DMS 273 (cell line): ENCODE results near the gene FCHSD2.
"Not testable (repeated sequence)": the region's sequence is repeated elsewhere in the genome, so short reads cannot be mapped to it uniquely, and the experiment has no call there.

Source experiments
- DNase-seq: peaks from one replicate; lab custom pipeline; 2025; ENCODE audit not compliant: unreplicated experiment; lab: John Stamatoyannopoulos, UW

Gene FCHSD2

GRCh38 chr11:73152086-73152853 is 10.2 kb upstream of the FCHSD2 start:
- no peak for DNase-seq

DNA sequence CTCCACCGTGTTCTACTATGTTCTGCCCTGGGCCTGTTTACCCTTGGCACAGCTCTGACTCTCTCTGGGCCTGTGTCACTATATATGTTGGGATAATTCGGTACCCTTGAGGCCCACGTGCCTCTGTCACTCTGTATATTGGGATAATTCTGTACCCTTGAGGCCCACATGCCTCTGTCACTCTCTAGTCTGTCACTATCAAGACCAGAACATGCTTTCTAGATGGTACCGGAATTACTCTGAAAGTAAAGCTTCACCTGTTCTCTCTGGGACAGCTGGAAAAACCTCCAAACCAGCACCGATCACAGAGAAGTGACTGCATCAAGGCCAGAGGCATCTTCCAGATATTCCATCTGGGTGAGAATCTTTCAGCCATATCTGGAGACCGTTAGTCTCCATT is 9.3 kb upstream of the FCHSD2 start:
- no peak for DNase-seq

DNA sequence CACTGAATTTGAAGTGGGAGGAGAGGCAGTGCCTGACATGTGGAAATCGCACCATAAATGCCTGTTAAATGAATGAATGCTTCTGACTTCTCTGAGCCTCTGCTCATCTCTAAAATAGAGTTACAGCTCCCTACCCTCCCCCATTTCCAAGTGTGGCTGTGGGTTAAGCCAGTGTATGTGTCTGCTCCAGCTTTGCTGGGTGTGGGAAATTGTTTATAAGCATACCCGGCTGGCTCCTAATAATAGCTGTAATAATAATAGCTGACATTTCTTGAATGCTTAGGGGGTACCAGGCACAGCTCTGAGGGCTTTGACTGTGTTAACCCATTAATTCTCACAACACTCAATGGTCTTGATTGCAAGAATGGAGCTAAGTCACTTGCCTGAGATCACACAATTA is 7.0 kb upstream of the FCHSD2 start:
- no peak for DNase-seq

DNA sequence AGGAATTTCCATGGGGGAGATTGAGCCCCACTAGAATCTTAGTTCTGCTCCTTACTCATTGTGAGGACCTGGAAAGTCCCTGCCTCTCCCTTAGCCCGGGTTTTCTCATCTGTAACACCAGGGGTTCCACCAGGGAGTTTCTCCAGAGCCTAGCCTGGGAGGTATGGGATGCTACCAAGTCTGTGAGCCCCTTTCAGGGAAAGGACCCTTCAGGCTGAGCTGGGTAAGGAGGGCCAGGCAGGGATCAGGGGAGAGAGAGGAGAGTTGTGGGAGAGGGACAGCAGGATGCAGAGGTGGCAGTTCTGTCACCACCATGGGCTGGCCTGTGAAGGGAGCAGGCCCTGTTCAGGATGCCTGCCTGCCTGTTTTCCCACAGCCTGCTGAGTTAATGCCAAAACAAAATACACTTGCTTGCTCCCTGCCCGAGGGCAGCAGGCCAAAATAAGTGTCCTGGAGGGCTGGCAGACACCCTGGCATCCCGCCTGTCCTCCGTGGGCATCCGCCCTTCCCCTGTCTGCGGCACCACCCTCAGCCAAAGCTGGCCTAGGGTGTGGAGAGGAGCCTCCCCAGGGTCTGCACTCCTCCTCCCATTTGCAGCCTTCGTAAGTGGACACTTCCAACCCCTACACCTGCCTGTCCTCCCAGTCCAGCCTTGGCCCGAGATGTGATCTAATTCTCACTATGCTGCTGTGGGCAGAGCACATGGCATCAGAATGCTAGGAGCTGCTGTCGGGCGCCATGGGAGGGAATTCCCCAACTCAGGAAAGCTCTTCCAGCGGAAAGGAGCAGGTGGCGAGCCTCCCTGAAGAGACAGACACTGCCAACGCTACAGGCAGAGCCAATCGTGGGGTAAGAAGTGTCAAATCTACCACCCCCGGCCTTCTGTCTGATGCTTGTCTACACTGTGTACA is 5.9 kb upstream of the FCHSD2 start:
- peak; percentile 82 for DNase-seq

GRCh38 chr11:73145986-73146575 is 4.0 kb upstream of the FCHSD2 start:
- peak; percentile 20 for DNase-seq

GRCh38 chr11:73143126-73143838 is 1.2 kb upstream of the FCHSD2 start:
- DNase-seq = no peak

DNA sequence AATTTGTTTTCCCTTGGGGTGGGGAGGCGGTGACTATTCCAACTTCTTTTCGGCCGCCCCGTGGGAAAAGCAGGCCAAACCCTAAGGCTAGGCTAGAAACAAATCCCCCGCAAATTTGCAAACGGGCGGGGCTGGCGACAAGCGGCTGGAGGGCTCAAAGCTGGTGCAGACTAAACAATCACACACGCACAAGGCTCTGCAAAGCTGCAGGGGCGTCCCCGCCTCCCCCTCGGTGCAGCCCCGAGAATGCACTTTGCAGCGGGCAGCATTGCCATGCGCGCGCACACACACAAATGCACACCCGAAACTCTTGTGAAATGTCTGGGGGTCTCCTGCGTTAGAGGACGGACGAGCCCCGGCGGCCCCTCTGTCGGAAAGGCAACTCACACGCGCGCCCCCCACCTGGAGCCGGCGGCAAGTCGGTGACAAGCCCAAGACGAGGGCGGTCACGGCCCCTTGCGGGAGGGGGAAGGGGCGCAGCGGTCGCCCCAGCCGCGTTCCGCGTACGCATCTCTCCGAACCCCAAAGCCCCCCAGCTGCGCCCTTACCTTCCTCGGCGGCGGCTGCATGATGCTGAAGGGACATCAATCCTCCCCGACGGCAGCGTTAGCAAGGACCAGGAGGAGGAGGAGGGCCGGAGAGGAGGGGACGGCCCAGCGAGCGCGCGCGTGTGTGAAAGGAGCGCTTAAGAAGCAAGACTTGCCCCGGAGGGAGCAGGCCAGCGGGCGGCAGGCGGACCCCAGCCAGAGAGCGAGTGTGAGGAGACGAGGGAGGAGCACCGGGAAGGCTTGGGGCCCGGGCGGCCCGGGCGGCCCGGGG is 600 bp downstream of the FCHSD2 start:
- DNase-seq = peak; percentile 84

- DNase-seq = no peak
Observed at GRCh38 chr11:73141031-73141308, 1.1 kb downstream of the FCHSD2 start.

DNA sequence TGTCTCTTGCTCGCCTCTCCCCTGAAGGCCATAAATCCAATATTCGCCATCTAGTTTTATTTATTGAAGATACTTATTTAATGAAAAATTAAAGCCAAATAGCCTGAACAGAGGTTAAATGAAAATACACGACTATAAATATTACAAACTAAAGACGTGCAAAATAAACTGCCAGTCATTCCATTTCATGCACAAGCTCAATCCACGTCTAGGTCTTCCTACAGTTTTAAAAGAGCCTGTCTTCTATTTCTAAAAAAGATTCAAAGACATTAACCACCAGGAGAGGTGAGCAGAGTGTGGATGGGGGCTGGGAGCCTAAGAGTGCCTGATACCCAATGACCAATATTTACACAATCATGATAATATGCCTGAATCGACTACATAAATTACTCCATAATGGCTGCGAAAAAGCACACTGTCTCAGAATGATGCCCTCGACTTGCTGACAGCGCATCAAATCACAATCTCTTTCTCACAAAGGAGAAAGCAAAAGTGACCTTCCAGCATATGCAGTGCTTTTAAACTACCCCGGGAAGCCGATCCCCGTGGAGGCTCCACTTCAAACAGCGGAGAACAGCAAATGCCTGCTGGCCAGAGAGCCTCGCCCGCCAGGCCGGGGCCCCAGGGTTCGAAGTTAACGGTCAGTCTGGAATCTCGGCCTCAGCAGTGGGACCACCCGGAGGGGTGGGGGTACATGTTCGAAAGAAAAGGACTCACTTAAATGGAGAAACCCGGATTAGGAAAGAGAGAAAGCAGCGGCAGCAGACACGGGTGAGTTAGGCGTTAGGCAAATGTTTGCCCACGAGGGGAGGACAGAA is 1.7 kb downstream of the FCHSD2 start:
- DNase-seq = peak; percentile 41

DNA sequence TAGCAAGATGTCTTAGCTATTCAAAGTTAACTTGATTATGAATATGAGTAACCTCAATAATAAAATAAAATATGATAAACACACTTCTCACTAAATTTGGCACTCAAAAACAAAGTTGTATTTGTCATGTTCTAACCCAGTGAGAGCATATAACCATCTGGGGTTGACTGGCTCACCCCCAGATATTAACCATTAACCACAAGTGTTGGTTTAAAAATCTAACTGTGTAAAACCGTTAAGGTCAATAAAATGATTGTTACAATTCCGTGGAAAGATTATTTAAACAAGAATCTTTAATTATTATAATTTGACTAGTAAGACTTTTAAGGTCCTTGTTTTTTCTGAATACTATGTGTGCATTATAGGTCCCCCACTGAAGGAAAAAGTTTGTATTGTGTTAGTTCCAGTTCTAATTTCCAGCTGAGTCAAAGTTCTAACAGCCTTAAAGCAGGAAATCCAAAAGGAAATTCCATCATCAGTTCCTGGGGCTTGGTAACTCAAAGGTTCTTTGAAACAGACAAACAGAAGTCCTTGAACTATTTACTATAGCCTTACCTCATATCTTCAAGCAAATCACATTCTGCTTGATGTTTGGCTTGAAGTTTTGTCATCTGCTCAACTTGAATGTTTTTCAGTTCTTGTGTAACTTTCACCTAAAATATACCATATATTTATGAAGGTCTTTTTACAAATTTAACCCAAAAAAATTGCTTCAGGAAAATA is 2.5 kb downstream of the FCHSD2 start:
- no peak for DNase-seq

DNA sequence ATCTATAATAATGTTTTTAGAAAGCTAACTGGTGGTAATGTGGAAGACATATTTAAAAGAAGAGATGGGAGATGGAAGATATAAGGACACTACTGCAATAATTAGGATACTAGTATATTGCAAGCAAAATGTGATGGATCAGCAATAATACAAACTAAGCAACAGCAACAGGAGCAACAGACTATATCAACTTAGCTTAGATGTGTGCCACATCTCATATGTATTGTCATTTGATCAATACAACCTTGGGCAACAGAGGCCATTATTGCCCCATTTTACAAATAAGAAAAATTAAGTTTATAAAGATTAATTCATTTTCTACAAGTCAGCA is 4.2 kb downstream of the FCHSD2 start:
- no peak for DNase-seq

- no peak for DNase-seq
Observed at GRCh38 chr11:73137262-73137943, 4.7 kb downstream of the FCHSD2 start.

GRCh38 chr11:73136722-73137121 is 5.4 kb downstream of the FCHSD2 start:
- DNase-seq = not testable (repeated sequence)

DNA sequence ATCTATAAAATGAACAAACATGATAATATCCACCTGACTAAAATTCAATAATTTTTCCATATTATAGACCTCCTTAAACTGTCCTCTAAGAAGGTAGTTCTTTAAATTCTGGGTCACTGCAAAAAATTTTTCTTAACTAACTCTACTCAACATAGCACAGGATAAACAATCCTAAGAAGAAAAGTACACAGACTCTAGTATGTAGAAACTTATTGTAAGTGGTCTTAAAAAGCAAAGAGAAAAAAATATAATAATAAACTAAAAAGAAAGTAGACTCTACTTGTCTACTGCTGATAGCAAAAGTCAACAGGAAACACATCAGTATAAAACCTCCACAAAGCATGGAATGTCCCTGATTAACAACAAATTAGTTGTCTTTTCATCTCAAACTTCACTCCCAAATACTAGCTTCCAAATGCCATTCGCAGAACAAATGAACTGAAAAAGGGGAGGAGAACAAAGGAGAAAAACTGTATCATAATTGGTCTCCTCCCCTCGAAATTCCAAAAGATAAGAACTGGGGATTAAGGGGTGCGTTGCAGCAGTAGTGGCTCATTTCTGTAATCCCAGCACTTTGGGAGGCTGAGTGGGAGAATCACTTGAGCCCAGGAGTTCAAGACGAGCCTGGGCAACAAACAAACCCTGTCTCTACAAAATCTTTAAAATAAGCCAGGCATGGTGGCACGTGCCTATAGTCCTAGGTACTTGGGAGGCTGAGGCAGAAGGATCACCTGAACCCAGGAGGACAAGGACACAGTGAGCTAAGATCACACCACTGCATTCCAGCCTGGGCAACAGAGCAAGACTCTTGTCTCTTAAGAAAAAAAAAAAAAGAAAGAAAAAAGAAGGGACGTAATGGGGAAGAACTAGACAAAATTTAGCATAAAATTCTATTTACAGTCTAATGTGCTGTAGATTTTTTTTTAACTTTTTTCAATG is 6.5 kb downstream of the FCHSD2 start:
- no peak for DNase-seq

DNA sequence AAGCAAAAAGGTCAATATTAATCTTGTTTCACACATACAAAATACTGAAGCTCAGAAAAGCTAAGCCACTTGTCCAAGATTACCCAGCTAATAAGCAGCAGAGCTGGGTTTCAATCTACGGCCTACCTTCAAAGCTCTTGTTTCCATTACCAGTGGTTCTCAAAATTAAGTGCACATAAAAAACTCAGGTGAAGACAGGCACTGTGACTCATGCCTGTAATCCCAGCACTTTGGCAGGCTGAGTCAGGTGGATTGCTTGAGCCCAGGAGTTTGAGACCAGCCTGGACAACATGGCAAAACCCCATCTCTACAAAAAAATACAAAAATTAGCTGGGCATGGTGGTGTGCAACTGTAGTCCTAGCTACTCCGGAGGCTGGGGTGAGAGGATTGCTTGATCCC is 9.8 kb downstream of the FCHSD2 start:
- not testable (repeated sequence) for DNase-seq

DNA sequence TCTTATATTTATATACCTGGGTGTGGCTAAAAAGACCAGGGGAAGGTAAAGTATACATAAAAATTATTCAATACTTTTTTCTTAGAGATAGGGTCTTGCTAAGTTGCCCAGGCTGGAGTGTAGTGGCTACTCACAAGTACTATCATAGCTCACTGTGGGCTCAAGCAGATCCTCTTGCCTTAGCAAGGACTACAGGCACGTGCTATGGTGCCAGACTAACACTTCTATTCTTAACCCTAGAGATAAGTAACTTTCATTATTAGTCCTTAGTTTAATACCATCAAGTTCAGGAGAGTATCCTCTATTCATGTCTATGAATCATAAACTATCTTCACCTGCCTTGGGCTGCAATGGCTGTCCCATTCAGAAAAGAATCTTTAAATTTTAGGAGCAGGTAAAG is 11.9 kb downstream of the FCHSD2 start:
- no peak for DNase-seq

- no peak for DNase-seq
Observed at GRCh38 chr11:73129198-73129597, 12.9 kb downstream of the FCHSD2 start.
